ENCODE data around the gene MAP3K5. TPM values are rescaled to one million over a fixed set of nuclear protein-coding genes. Genes with fewer than 3 reads are reported as not detected.

Gene MAP3K5
- total RNA-seq, 1 donor from 2014 or later: 1.7 TPM

DNA sequence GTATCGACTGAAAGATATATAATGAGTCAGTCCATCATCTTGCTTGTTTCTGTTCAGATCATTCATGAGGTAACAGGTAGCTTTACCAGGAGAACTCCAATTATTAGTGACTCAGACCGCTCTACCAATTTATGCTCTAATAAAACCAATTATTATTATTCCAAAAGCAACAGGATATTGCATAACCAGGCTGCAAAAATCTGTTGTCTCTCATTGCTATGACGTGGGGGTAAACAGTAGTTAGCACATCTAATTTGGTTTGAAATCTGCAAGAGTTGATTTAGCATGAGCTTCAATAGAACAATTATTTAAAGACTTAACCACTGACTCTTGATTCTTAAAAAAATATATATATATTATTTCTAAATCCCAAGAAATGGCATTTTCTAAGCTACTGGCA lies 151.1 kb downstream of the MAP3K5 start:
- H3K4me1 Mint-ChIP-seq (ENCODE audit: low read depth, unreplicated experiment): peaks cover 4% of the 10 kb centered on the region
- no peaks in the 10 kb centered on the region for H3K36me3 Mint-ChIP-seq (ENCODE audit: low read depth, unreplicated experiment)
- no peak overlapping the region for H3K4me3 Mint-ChIP-seq (ENCODE audit: unreplicated experiment)
- Histone ChIP-seq H2AFZ (ENCODE audit: low read depth, low read length) (no peak overlapping the region), H3K4me3 (ENCODE audit: insufficient read depth, low read depth, low read length) (no peak overlapping the region), H3K4me2 (ENCODE audit: low read length) (no peak overlapping the region), H3K27me3 (ENCODE audit: insufficient read depth, low read length) (no peaks in the 10 kb centered on the region), H3K9me3 (ENCODE audit: insufficient read depth, low read depth, low read length) (no peaks in the 10 kb centered on the region), H3K4me1 (ENCODE audit: insufficient read depth, low read length) (peaks cover 7% of the 10 kb centered on the region), H4K20me1 (ENCODE audit: insufficient read depth, low read length) (no peaks in the 10 kb centered on the region), H3K27ac (ENCODE audit: low read depth, low read length) (no peak overlapping the region), H3K36me3 (ENCODE audit: insufficient read depth, low read length) (peaks cover 2% of the 10 kb centered on the region), H3K79me2 (ENCODE audit: insufficient read depth, low read length) (no peaks in the 10 kb centered on the region), H3K9ac (ENCODE audit: low read length) (no peak overlapping the region)
- no peaks in the 10 kb centered on the region for H3K9me3 Mint-ChIP-seq (ENCODE audit: unreplicated experiment)
- no peaks in the 10 kb centered on the region for H3K27me3 Mint-ChIP-seq (ENCODE audit: low read depth, unreplicated experiment)
- no peak overlapping the region for H3K27ac Mint-ChIP-seq (ENCODE audit: unreplicated experiment)
- TF ChIP-seq EZH2 (IDR thresholded peaks at IDR 0.05; ENCODE audit: insufficient read depth, low read length): no peak
- TF ChIP-seq, protein P1, sequence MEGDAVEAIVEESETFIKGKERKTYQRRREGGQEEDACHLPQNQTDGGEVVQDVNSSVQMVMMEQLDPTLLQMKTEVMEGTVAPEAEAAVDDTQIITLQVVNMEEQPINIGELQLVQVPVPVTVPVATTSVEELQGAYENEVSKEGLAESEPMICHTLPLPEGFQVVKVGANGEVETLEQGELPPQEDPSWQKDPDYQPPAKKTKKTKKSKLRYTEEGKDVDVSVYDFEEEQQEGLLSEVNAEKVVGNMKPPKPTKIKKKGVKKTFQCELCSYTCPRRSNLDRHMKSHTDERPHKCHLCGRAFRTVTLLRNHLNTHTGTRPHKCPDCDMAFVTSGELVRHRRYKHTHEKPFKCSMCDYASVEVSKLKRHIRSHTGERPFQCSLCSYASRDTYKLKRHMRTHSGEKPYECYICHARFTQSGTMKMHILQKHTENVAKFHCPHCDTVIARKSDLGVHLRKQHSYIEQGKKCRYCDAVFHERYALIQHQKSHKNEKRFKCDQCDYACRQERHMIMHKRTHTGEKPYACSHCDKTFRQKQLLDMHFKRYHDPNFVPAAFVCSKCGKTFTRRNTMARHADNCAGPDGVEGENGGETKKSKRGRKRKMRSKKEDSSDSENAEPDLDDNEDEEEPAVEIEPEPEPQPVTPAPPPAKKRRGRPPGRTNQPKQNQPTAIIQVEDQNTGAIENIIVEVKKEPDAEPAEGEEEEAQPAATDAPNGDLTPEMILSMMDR (IDR thresholded peaks at IDR 0.05; ENCODE audit: insufficient read depth, low read depth, low read length): no peak
- no peak for DNase-seq (ENCODE audit: low read depth)
- no peak for FAIRE-seq

DNA sequence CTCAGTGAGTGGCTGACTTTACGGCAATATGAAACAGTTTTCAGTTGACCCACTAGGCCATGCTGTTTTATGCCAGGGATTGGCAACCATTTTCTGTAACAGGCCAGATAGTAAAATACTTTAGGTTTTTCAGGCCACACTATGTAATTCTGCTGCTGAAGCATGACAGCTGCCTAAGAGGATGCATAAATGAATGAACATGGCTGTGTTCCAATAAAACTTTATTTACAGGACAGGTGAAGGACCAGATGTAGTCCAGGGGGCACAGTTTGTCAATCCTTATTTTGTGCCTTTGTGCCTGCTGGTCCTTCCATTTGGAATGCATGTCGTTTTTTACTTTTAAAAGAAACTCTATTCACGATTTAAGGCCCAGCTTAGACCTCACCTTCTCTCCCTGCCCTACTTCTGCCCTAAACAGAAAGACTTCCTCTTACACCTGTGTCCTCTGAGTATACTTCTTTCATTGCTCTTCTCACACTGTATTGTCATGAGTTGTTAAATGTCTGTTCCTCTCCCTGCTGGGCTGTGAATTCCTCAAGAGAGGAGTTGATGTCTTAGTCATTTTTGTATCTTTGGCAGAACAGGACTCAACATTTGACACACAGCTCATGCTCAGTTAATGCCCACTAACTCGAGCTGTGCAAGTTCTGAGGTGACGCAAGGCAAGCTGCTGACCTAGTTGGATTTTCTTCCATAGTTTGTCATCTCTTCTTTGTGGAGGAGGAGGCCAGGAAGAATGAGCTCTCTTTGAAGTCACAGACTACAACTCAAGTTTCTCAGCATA lies 152.0 kb downstream of the MAP3K5 start:
- Histone ChIP-seq H3K4me2 (ENCODE audit: low read length) (no peak overlapping the region), H3K36me3 (ENCODE audit: insufficient read depth, low read length) (peaks cover 2% of the 10 kb centered on the region), H3K9ac (ENCODE audit: low read length) (no peak overlapping the region), H3K27me3 (ENCODE audit: insufficient read depth, low read length) (no peaks in the 10 kb centered on the region), H3K4me1 (ENCODE audit: insufficient read depth, low read length) (peaks cover 7% of the 10 kb centered on the region), H3K79me2 (ENCODE audit: insufficient read depth, low read length) (no peaks in the 10 kb centered on the region), H4K20me1 (ENCODE audit: insufficient read depth, low read length) (no peaks in the 10 kb centered on the region), H3K9me3 (ENCODE audit: insufficient read depth, low read depth, low read length) (no peaks in the 10 kb centered on the region), H3K4me3 (ENCODE audit: insufficient read depth, low read depth, low read length) (no peak overlapping the region), H3K27ac (ENCODE audit: low read depth, low read length) (no peak overlapping the region), H2AFZ (ENCODE audit: low read depth, low read length) (no peak overlapping the region)
- no peak for FAIRE-seq
- H3K27me3 Mint-ChIP-seq (ENCODE audit: low read depth, unreplicated experiment): no peaks in the 10 kb centered on the region
- no peak overlapping the region for H3K27ac Mint-ChIP-seq (ENCODE audit: unreplicated experiment)
- H3K9me3 Mint-ChIP-seq (ENCODE audit: unreplicated experiment): no peaks in the 10 kb centered on the region
- TF ChIP-seq, protein P1 (IDR thresholded peaks at IDR 0.05; ENCODE audit: insufficient read depth, low read depth, low read length): no peak
- TF ChIP-seq EZH2 (IDR thresholded peaks at IDR 0.05; ENCODE audit: insufficient read depth, low read length): no peak
- DNase-seq (ENCODE audit: low read depth): peak; percentile 57
- H3K36me3 Mint-ChIP-seq (ENCODE audit: low read depth, unreplicated experiment): no peaks in the 10 kb centered on the region
- no peak overlapping the region for H3K4me3 Mint-ChIP-seq (ENCODE audit: unreplicated experiment)
- peaks cover 4% of the 10 kb centered on the region for H3K4me1 Mint-ChIP-seq (ENCODE audit: low read depth, unreplicated experiment)

DNA sequence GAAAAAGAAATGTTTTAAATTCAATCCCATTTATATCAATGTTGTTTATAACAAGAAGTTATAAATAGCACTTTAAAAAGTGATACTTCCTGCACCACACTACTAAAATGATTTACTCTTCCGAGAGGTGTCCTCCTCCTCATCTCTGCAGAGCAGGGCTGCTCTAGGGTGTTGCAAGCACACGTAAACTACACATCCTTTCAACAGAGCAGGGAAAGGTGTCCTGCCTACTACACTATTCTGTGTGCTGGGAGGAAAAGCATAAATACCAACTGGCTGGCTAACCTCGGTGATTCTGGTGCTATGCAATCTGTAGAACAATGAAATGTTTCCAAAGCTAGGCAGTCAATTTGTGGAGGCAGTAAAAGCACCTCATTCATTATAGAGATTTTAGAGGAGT lies 152.6 kb downstream of the MAP3K5 start:
- H3K36me3 Mint-ChIP-seq (ENCODE audit: low read depth, unreplicated experiment): no peaks in the 10 kb centered on the region
- H3K79me2 ChIP-seq (ENCODE audit: insufficient read depth, low read length): no peaks in the 10 kb centered on the region
- no peaks in the 10 kb centered on the region for H3K27me3 Mint-ChIP-seq (ENCODE audit: low read depth, unreplicated experiment)
- TF ChIP-seq, protein P1 (IDR thresholded peaks at IDR 0.05; ENCODE audit: insufficient read depth, low read depth, low read length): no peak
- no peak for TF ChIP-seq EZH2 (IDR thresholded peaks at IDR 0.05; ENCODE audit: insufficient read depth, low read length)
- H3K9ac ChIP-seq (ENCODE audit: low read length): no peak overlapping the region
- H4K20me1 ChIP-seq (ENCODE audit: insufficient read depth, low read length): no peaks in the 10 kb centered on the region
- H3K27me3 ChIP-seq (ENCODE audit: insufficient read depth, low read length): no peaks in the 10 kb centered on the region
- DNase-seq (ENCODE audit: low read depth) (no peak), FAIRE-seq (no peak)
- peaks cover 7% of the 10 kb centered on the region for H3K4me1 ChIP-seq (ENCODE audit: insufficient read depth, low read length)
- H3K36me3 ChIP-seq (ENCODE audit: insufficient read depth, low read length): peaks cover 2% of the 10 kb centered on the region
- no peak overlapping the region for H2AFZ ChIP-seq (ENCODE audit: low read depth, low read length)
- no peaks in the 10 kb centered on the region for H3K9me3 ChIP-seq (ENCODE audit: insufficient read depth, low read depth, low read length)
- H3K9me3 Mint-ChIP-seq (ENCODE audit: unreplicated experiment): no peaks in the 10 kb centered on the region
- no peak overlapping the region for H3K4me2 ChIP-seq (ENCODE audit: low read length)
- no peak overlapping the region for H3K4me3 ChIP-seq (ENCODE audit: insufficient read depth, low read depth, low read length)
- no peak overlapping the region for H3K4me3 Mint-ChIP-seq (ENCODE audit: unreplicated experiment)
- no peak overlapping the region for H3K27ac Mint-ChIP-seq (ENCODE audit: unreplicated experiment)
- peaks cover 4% of the 10 kb centered on the region for H3K4me1 Mint-ChIP-seq (ENCODE audit: low read depth, unreplicated experiment)
- H3K27ac ChIP-seq (ENCODE audit: low read depth, low read length): no peak overlapping the region
